ENCODE results near the gene ABI2.

DNA sequence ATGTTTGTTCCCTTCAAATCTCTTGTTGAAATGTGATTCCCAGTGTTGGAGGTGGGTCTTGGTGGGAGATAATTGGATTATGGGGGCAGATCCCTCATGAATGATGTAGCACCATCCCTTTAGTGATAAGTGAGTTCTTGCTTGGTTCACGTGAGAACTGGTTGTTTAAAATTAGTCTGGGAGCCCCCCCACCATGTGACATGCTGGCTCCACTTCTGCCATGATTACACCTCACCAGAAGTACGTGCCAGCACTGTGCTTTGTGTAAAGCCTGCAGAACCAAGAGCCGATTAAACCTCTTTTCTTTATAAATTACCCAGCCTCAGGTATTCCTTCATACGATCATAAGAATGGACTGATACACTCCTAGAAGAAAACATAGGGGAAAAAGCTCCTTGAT lies 10.1 kb downstream of the ABI2 start:
- TF ChIP-seq, protein P1, sequence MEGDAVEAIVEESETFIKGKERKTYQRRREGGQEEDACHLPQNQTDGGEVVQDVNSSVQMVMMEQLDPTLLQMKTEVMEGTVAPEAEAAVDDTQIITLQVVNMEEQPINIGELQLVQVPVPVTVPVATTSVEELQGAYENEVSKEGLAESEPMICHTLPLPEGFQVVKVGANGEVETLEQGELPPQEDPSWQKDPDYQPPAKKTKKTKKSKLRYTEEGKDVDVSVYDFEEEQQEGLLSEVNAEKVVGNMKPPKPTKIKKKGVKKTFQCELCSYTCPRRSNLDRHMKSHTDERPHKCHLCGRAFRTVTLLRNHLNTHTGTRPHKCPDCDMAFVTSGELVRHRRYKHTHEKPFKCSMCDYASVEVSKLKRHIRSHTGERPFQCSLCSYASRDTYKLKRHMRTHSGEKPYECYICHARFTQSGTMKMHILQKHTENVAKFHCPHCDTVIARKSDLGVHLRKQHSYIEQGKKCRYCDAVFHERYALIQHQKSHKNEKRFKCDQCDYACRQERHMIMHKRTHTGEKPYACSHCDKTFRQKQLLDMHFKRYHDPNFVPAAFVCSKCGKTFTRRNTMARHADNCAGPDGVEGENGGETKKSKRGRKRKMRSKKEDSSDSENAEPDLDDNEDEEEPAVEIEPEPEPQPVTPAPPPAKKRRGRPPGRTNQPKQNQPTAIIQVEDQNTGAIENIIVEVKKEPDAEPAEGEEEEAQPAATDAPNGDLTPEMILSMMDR (IDR thresholded peaks at IDR 0.05) = no peak
- TF ChIP-seq TCF7L2 (IDR thresholded peaks at IDR 0.05; ENCODE audit: low read depth, low read length) = no peak
- TF ChIP-seq POLR2AphosphoS5 (IDR thresholded peaks at IDR 0.05; ENCODE audit: low read depth, low read length) = no peak
